Jurkat, Clone E6-1 (cell line): Measurements from ENCODE around the gene TRIM6.
"Not testable (repeated sequence)": the region's sequence is repeated elsewhere in the genome, so short reads cannot be mapped to it uniquely, and the experiment has no call there.

Experiments used
- DNase-seq: peaks from one replicate; pipeline ENCODE4 v3.0.0-alpha.2; 2011; ENCODE audit warnings: low read depth, low spot score
- H3K4me3 ChIP-seq: 2 replicates; pipeline ENCODE4 v1.5.1; 2011; ENCODE audit warnings: mild to moderate bottlenecking, low read length, control low read depth, moderate library complexity

Gene TRIM6

GRCh38 chr11:5655474-5655873 lies 59.0 kb downstream of the TRIM6 start:
- H3K4me3 ChIP-seq, result no peak overlapping the region
- no peak for DNase-seq

GRCh38 chr11:5656956-5657355 lies 60.5 kb downstream of the TRIM6 start:
- DNase-seq, H3K4me3 ChIP-seq: not testable (repeated sequence)

- DNase-seq, result no peak
These were observed 61.9 kb downstream of the TRIM6 start for GRCh38 chr11:5658318-5658717.

More at GRCh38 chr11:5658318-5658717, 61.9 kb downstream of the TRIM6 start:
- no peak overlapping the region for H3K4me3 ChIP-seq
